Panc1 (cell line): ENCODE results near the gene CDC42.

Source experiments
- TCF7L2 ChIP-seq: IDR thresholded peaks from 2 replicates; pipeline ENCODE4 v1.6.1; 2011; ENCODE audit warnings: mild to moderate bottlenecking, low read depth, low read length, inconsistent platforms
- TF ChIP-seq, protein P1 (sequence below): fragments of 450-650 bp; IDR thresholded peaks from 2 replicates; pipeline ENCODE4 v1.5.1; 2017; ENCODE audit warnings: mild to moderate bottlenecking

DNA sequence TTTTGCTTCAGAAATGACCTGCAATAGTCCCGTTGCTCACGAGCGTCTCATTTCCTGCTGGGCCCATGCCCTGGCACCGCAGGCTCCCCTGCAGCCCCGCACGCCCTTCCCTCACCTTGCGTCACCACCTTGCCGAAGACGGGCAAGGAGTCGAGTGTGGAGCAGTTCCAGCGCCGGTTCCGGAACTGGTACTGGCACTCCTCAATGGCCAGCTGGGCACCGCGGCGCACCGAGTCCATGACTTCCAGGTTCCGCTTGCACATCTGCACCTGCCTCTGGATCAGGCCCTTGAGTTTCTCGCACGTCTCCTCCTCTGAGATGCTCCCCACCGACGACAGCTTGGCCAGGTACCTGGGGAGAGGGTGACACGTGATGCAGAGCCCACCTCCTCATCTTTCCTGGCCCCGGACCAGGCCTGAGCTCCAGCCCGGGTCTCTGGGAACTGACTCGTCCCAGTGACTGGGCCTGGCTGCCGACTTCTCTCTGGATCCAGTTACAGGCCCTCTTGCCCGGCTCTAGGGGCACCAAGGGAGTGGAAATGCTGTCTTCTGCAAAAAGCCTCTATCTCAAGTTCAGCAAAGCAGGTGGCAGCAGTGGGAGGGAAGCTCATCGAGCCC, 77.1 kb downstream of the CDC42 start:
- TF ChIP-seq, protein P1, sequence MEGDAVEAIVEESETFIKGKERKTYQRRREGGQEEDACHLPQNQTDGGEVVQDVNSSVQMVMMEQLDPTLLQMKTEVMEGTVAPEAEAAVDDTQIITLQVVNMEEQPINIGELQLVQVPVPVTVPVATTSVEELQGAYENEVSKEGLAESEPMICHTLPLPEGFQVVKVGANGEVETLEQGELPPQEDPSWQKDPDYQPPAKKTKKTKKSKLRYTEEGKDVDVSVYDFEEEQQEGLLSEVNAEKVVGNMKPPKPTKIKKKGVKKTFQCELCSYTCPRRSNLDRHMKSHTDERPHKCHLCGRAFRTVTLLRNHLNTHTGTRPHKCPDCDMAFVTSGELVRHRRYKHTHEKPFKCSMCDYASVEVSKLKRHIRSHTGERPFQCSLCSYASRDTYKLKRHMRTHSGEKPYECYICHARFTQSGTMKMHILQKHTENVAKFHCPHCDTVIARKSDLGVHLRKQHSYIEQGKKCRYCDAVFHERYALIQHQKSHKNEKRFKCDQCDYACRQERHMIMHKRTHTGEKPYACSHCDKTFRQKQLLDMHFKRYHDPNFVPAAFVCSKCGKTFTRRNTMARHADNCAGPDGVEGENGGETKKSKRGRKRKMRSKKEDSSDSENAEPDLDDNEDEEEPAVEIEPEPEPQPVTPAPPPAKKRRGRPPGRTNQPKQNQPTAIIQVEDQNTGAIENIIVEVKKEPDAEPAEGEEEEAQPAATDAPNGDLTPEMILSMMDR = no peak
- no peak for TF ChIP-seq TCF7L2
